K562 (cell line): ENCODE data around the gene OPA3. TPM values are rescaled to one million over a fixed set of nuclear protein-coding genes. Genes with fewer than 3 reads are reported as not detected.

ENCODE experiments used
- ARHGAP35 ChIP-seq: fragments of 450-650 bp; IDR thresholded peaks from 2 replicates; pipeline ENCODE4 v1.6.1; 2018; ENCODE audit not compliant: partially characterized antibody
- BCL6 ChIP-seq: fragments of 250-450 bp; sonication (Bioruptor Pico); IDR thresholded peaks from 2 replicates; pipeline ENCODE4 v1.4.0; 2020
- CTBP1 ChIP-seq: fragments of 450-650 bp; IDR thresholded peaks from 2 replicates; pipeline ENCODE4 v1.6.1; 2016; ENCODE audit warnings: borderline replicate concordance
- DMBX1 ChIP-seq: fragments of 250-450 bp; sonication (Bioruptor Pico); IDR thresholded peaks from 2 replicates; pipeline ENCODE4 v1.8.0; 2022; ENCODE audit warnings: inconsistent platforms, mild to moderate bottlenecking, moderate library complexity, borderline replicate concordance
- EHMT2 ChIP-seq: fragments of 450-650 bp; IDR thresholded peaks from 2 replicates; pipeline ENCODE4 v1.6.1; 2018; ENCODE audit warnings: antibody characterized with exemption
- IRF2 ChIP-seq: sonication (generic); formaldehyde crosslinking; IDR thresholded peaks from 2 replicates; pipeline ENCODE4 v1.8.1; 2022; ENCODE audit warnings: mild to moderate bottlenecking, missing genetic modification reagents
- L3MBTL2 ChIP-seq: fragments of 450-650 bp; IDR thresholded peaks from 2 replicates; pipeline ENCODE4 v1.6.1; 2016; ENCODE audit warnings: mild to moderate bottlenecking, moderate library complexity
- POLR3A ChIP-seq: IDR thresholded peaks from 2 replicates; pipeline ENCODE4 v1.6.1; 2011; ENCODE audit warnings: borderline replicate concordance, mild to moderate bottlenecking, moderate library complexity; ENCODE audit not compliant: insufficient read length, insufficient read depth; ENCODE audit errors: extremely low read depth
- RBM17 ChIP-seq: fragments of 200-400 bp; formaldehyde crosslinking; IDR thresholded peaks from 2 replicates; pipeline ENCODE4 v1.6.1; 2017; ENCODE audit warnings: low read depth, mild to moderate bottlenecking, low read length, borderline replicate concordance
- SIN3B ChIP-seq: fragments of 450-650 bp; IDR thresholded peaks from 2 replicates; pipeline ENCODE4 v1.6.1; 2017; ENCODE audit warnings: low read depth, mild to moderate bottlenecking, moderate library complexity
- SMAD1 ChIP-seq: fragments of 150-350 bp; IDR thresholded peaks from 2 replicates; pipeline ENCODE4 v1.6.1; 2014; ENCODE audit warnings: low read length, low read depth; ENCODE audit not compliant: partially characterized antibody
- SMAD2 ChIP-seq: fragments of 150-350 bp; IDR thresholded peaks from 2 replicates; pipeline ENCODE4 v1.6.1; 2014; ENCODE audit warnings: low read depth, mild to moderate bottlenecking, low read length
- SMAD4 ChIP-seq: fragments of 250-450 bp; sonication (Bioruptor Pico); conservative IDR thresholded peaks from 2 replicates; pipeline ENCODE4 v1.8.0; 2021; ENCODE audit warnings: inconsistent platforms, mild to moderate bottlenecking, moderate library complexity
- ZNF184 ChIP-seq: sonication (generic); formaldehyde crosslinking; IDR thresholded peaks from 2 replicates; pipeline ENCODE4 v1.5.0; 2020; ENCODE audit warnings: missing genetic modification reagents
- ZNF561 ChIP-seq: fragments of 450-650 bp; formaldehyde crosslinking; conservative IDR thresholded peaks from 2 replicates; pipeline ENCODE4 v1.4.0; 2020; ENCODE audit warnings: mild to moderate bottlenecking, moderate library complexity
- polyA plus RNA-seq, 8 experiments: library from polyadenylated mRNA; depleted of rRNA in 4 of 8; stranded (reverse) in 5 of 8; unstranded in 3 of 8; fragments of >200 nt; fragmentation: Nextera tagmentation in 2 of 8; fragmentation: Illumina TruSeq in 1 of 8; extraction: Ambion mirVana in 2 of 8; extraction: Trizol in 1 of 8; gene quantifications; 2 replicates each; pipeline versions ENCODE4 v1.2.1 to v1.2.3, GENCODE V29; 2011 to 2014; ENCODE audit warnings: inconsistent platforms in 1 of 8, missing spikeins in 1 of 8
- total RNA-seq, 7 experiments: library from RNA; depleted of rRNA in 6 of 7; stranded (reverse); fragments of >200 nt in 6 of 7; fragmentation: Illumina TruSeq in 2 of 7; extraction: Trizol in 2 of 7; gene quantifications; 2 replicates each; pipeline versions ENCODE4 v1.2.1 to v1.2.3, GENCODE V29; 2011 to 2021; ENCODE audit warnings: low replicate concordance in 1 of 7
- TF ChIP-seq, protein P1 (sequence below): fragments of 450-650 bp; IDR thresholded peaks from 2 replicates; pipeline ENCODE4 v1.6.1; 2018; ENCODE audit warnings: mild to moderate bottlenecking, low read depth; ENCODE audit not compliant: partially characterized antibody
- TF ChIP-seq, protein P2 (sequence below): fragments of 450-650 bp; formaldehyde crosslinking; IDR thresholded peaks from 2 replicates; pipeline ENCODE4 v1.4.0; 2022; ENCODE audit warnings: mild to moderate bottlenecking, moderate library complexity
- TF ChIP-seq, protein P3 (sequence below): IDR thresholded peaks from 2 replicates; pipeline ENCODE4 v1.6.1; 2011; ENCODE audit warnings: borderline replicate concordance, low read depth, mild to moderate bottlenecking, moderate library complexity, low read length; ENCODE audit not compliant: insufficient read depth, poor library complexity, severe bottlenecking
- TF ChIP-seq, protein P4 (sequence below): fragments of 250-450 bp; sonication (Bioruptor Pico); IDR thresholded peaks from 2 replicates; pipeline ENCODE4 v1.5.0; 2021
- TF ChIP-seq, protein P5 (sequence below), 2 experiments: fragments of 450-650 bp; conservative IDR thresholded peaks; 2 replicates each; pipeline ENCODE4 v1.6.1; 2017; ENCODE audit warnings: mild to moderate bottlenecking in 2 of 2, moderate library complexity in 2 of 2

The OPA3 gene
- total and polyA plus RNA-seq, 9 of the 15 experiments (the other 6 are each of a cell fraction or from before 2014, with no cell fraction given) = 1.4 to 18.8 (median 9.0) TPM

DNA sequence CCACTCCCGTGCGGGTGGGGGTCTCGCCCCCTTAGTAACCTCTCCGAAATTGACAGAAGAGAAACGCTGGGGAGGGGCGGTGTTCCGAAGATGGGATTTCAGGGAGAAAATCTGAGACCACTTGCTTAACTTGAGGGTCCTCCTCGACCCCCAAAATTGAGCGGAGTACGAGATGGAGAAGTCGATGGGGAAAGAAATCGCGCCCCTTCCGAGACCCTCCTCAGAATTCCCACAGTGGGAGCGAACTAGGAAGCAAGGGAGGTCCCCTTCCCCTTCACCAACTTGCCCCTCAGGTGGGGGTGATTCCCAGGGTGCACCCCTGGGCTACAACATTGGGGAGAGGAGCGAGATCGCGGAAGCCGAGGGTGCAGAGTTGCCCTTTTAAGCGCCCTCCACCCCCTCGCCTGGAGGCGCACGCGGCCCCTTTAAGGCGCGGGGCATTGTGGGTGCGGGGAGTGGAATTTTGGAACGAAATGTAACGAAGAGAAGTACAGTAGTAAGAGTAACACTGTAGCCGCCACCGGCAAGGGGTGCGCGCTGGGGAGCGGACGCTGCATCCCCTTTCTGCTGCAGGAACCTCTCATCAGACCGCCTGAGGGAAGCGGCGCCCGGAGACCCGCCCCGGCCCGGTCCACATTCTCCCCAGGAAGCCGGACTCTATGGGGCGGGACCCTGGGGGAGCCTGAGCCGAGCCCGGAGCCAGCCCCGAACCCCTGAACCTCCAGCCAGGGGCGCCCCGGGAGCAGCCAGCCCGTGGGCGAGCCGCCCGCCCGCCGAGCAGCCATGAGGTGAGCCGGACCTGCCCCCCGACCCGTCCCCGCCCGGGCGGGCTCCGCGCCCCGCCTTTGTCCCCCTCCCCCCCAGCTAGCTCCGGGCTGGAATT is 77.4 kb downstream of the OPA3 start, which contains the start of gene VASP (continued):
- no peak for TF ChIP-seq EHMT2
- TF ChIP-seq, protein P1, sequence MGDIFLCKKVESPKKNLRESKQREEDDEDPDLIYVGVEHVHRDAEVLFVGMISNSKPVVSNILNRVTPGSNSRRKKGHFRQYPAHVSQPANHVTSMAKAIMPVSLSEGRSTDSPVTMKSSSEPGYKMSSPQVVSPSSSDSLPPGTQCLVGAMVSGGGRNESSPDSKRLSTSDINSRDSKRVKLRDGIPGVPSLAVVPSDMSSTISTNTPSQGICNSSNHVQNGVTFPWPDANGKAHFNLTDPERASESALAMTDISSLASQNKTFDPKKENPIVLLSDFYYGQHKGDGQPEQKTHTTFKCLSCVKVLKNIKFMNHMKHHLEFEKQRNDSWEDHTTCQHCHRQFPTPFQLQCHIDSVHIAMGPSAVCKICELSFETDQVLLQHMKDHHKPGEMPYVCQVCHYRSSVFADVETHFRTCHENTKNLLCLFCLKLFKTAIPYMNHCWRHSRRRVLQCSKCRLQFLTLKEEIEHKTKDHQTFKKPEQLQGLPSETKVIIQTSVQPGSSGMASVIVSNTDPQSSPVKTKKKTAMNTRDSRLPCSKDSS = no peak
- TF ChIP-seq, protein P2, sequence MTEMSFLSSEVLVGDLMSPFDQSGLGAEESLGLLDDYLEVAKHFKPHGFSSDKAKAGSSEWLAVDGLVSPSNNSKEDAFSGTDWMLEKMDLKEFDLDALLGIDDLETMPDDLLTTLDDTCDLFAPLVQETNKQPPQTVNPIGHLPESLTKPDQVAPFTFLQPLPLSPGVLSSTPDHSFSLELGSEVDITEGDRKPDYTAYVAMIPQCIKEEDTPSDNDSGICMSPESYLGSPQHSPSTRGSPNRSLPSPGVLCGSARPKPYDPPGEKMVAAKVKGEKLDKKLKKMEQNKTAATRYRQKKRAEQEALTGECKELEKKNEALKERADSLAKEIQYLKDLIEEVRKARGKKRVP (CRISPR knock-in tag) = no peak
- TF ChIP-seq IRF2 (CRISPR knock-in tag) = no peak
- TF ChIP-seq SMAD2 = no peak
- no peak for TF ChIP-seq ZNF561 (CRISPR knock-in tag)
- TF ChIP-seq, protein P3, sequence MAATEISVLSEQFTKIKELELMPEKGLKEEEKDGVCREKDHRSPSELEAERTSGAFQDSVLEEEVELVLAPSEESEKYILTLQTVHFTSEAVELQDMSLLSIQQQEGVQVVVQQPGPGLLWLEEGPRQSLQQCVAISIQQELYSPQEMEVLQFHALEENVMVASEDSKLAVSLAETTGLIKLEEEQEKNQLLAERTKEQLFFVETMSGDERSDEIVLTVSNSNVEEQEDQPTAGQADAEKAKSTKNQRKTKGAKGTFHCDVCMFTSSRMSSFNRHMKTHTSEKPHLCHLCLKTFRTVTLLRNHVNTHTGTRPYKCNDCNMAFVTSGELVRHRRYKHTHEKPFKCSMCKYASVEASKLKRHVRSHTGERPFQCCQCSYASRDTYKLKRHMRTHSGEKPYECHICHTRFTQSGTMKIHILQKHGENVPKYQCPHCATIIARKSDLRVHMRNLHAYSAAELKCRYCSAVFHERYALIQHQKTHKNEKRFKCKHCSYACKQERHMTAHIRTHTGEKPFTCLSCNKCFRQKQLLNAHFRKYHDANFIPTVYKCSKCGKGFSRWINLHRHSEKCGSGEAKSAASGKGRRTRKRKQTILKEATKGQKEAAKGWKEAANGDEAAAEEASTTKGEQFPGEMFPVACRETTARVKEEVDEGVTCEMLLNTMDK = no peak
- peak; percentile 84 for TF ChIP-seq SMAD1
- TF ChIP-seq CTBP1 = peak; percentile 68; the same call in 1 of the 2 replicates
- no peak for TF ChIP-seq DMBX1 (CRISPR knock-in tag)
- TF ChIP-seq ZNF184 = no peak
- no peak for TF ChIP-seq BCL6 (CRISPR knock-in tag)
- TF ChIP-seq ARHGAP35 = no peak
- TF ChIP-seq SIN3B = 0 out of 2 replicates have a peak, but pooled peaks have one; percentile 54
- peak; percentile 74 for TF ChIP-seq L3MBTL2
- no peak for TF ChIP-seq POLR3A
- TF ChIP-seq RBM17 = no peak
- TF ChIP-seq, protein P4, sequence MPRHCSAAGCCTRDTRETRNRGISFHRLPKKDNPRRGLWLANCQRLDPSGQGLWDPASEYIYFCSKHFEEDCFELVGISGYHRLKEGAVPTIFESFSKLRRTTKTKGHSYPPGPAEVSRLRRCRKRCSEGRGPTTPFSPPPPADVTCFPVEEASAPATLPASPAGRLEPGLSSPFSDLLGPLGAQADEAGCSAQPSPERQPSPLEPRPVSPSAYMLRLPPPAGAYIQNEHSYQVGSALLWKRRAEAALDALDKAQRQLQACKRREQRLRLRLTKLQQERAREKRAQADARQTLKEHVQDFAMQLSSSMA (CRISPR knock-in tag) = no peak
- no peak for TF ChIP-seq SMAD4 (CRISPR knock-in tag)
- TF ChIP-seq, protein P5, sequence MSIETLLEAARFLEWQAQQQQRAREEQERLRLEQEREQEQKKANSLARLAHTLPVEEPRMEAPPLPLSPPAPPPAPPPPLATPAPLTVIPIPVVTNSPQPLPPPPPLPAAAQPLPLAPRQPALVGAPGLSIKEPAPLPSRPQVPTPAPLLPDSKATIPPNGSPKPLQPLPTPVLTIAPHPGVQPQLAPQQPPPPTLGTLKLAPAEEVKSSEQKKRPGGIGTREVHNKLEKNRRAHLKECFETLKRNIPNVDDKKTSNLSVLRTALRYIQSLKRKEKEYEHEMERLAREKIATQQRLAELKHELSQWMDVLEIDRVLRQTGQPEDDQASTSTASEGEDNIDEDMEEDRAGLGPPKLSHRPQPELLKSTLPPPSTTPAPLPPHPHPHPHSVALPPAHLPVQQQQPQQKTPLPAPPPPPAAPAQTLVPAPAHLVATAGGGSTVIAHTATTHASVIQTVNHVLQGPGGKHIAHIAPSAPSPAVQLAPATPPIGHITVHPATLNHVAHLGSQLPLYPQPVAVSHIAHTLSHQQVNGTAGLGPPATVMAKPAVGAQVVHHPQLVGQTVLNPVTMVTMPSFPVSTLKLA (conservative IDR thresholded peaks at IDR 0.05) = peak; percentile 43 to 48; a peak in 3 of 4 replicates
